HL-60/S4 treated with phorbol 12-myristate 13-acetate at 8.2 ng/mL for 4 days and 3 days (cell line): Measurements from ENCODE around the gene FMN1.

ENCODE experiments used
- in situ Hi-C: fragments of 300-500 bp; cut with MboI; formaldehyde crosslinking; loops from 2 replicates; pipeline ENCODE4 v1.15.0; 2022; ENCODE audit warnings: low sequenced_read_pairs

Gene FMN1

DNA sequence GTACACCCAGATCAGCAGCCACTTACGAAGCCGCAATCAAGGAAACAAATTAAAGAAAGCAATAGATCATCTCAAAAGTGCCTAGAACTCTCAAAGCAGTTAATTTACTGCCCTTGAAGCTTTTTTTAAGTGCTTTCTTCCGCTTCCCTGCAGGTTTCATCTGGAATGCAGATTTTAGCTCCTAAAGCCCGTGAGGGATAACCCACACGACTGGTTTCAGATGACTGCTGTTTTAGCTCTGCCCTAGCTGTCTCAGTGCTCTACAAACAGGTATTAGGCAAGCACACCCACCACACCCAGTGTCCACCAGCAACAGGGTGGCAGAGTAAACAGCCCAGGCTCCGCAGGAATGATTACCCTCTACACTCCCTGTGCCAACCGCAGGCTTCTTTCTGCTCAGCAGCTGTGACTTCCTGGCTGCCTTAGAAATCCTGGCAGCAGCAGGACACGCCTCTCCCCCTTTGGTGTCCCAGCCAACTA is 126.0 kb downstream of the FMN1 start:
- in situ Hi-C loops = no loop called here

DNA sequence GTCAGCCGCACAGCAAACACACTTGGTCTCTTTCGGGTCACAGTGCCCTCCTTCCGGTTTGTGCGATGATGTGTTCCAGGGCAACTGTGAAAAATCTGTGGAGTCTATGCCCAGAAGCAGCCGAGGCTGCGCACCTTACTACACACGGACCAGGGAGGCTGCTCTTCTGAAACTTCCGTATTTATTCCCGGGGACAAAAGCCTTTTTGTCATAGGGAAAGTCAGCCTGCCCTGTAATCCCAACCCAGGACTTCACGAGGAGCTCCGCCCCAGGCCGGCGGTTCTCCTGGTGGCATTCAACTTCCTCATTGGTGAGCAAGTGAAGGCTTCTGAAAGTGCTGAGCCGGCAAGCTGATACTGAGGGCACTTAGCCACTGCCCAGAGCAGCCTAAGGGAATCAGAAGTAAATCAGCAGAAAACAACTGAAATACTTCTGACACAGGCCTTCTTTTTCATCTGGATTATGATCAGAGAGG is 126.5 kb downstream of the FMN1 start:
- in situ Hi-C loops = no loop called here

DNA sequence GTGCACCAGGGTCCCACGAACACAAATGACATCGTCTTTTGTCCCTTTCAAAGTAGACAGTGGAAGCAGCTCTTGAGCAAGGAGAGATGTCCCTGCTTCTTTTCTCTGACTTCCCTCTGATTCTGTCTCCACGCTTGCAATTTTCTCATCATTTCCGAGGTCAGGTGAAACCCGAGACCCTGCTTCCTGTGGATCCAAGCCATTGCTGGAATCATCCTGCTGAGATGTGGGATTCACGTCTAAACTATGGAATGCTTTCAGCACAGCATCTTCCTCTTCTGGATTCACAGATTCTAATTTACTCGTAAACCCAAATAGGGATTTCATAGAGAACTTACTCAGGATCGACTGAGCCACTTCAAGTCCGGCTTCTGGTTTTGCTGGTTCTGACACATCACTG is 127.1 kb downstream of the FMN1 start:
- in situ Hi-C loops = no loop called here

DNA sequence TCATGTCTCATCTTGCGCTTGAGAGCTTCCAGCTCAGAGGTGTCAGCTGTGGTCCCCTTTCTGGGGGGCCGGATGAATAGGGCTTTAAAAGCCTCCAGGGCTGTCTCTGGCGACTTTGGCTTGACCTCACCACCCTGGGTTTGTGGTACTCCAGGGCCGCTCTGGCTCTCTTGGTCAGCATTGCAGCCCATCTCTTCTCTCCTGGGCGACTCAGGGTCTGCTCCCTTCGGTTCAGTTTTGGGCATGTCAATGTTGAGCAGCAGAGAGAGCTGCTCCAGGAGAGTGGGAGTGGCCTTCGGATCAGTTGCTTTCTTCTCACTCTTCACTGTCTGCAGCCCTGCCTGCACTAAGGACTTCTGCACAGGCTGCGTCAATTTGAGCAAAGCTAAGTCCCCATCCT is 127.9 kb downstream of the FMN1 start:
- in situ Hi-C loops = no loop called here

DNA sequence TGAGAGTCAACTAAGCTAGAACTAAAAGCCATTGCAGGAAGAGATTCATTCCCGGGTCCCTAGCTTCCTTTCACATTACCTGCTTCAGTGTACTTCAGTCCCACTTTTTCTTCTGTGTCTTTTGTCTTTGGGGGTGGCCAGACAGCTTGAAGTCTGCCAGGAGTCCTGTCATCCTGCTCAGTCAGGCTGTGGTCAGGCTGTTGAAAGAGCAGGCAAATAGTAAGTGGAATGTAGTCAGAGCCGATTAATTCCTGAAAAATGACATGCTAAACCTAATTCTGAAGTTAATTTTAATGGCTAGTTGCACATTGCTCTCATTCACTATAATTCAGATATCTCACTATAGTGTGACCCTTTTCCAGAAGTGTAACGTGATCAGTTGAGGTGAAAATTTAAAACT is 129.6 kb downstream of the FMN1 start:
- in situ Hi-C loops = no loop called here

DNA sequence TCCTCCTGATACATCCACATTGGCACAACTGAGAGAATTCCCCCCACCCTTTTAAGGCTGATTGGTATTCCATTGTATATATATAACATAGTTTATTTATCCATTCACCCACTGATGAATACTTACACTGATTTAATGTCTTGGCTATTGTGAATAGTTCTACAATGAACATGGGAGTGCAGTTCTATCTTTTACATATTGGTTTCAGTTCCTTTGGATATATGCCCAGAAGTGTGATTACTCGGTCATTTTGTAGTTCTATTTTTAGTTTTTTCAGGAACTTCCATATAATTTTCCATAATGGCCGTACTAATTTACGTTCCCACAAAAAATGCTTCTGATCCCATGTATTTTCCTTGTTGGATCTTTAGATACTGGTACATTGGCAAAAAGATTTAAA is 135.3 kb downstream of the FMN1 start:
- in situ Hi-C loops = no loop called here

DNA sequence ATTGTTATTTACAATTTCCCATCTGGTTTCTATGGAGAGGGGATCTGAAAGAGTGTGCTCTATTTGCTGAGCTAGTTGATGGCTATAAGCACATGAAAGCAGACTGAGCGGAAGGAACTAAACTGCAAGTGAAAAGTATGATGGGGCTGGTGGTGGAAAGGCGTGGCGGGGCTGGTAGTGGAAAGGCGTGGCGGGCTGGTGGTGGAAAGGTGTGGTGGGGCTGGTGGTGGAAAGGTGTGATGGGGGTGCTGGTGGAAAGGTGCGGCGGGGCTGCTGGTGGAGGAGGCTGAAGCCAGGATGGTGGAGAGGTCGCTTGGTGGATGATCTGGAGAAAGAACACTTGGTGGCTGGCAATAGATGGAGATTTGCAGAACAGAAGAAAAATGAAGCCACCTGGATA is 136.7 kb downstream of the FMN1 start:
- in situ Hi-C loops = no loop called here

DNA sequence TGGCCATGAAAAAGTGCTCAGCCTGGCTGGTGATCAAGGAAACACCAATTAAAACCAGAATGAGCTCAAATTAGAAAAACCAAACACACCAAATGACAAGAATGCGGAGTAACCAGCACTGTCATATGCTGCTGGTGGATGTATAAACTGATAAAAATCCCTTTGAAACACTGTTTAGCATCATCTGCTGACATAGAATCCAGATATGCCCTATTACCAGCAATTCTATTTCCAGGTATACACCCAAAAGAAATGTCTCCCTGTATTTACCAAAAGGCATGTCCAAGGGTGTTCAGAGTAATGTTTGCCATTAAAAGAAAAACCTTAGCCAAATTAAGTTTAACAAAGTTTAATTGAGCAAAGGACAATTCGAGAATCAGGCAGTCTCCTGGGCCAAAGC is 138.6 kb downstream of the FMN1 start:
- in situ Hi-C loops = no loop called here

DNA sequence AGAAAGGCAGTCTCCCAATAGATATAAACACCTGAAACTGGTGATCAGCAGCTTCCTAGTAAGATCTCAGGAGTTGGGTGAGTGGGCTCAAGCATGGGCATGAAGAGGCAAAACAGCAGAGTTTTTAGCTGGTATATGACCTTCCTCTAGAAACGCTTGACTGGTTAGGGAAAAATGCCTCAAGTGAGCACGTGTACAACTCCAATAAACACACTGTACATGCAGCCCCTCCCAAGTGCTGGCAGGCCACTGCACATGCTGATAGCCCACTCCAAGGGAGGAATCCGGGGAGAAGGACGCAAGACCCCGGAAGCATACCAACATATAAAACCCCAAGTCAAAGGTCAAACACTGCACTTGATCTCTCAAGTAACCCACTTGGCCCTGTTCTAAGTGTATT is 143.0 kb downstream of the FMN1 start:
- in situ Hi-C loops = no loop called here

DNA sequence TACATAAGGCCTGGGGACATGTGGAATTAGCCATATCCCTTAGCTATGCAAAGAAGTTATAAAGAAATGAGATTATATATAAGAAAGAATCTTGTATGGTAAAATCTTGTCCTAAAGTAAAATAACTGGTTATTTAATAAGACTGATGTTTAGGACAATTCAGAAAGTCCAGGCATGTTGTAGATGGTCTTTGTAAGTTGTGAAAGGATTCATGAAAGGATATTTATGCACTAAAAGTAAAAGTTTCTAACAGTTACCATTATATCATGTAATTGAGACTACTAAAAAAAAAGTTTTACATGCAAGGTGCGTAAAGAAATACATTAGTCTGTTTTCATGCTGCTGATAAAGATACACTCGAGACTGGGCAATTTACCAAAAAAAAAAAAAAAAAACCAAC is 146.3 kb downstream of the FMN1 start:
- in situ Hi-C loops = no loop called here

DNA sequence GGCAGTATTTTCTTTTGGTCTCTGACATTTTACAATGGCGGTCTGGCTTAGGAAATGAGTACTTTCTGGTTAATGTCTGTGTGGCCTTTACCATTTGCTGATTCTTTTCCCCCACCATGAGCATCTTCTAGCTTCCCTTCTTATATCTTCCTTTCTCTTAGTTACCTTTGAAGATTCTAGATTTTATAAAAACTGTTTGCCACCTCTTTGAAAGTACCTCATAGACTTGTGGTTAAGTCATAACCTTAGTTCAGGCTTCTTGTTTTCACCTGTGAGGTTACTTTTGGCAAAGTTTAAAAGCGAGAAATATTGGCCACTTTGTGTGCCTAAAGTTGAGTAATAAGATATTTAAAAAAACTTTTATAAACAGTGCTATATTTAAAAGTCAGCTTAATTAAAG is 147.4 kb downstream of the FMN1 start:
- in situ Hi-C loops = no loop called here

DNA sequence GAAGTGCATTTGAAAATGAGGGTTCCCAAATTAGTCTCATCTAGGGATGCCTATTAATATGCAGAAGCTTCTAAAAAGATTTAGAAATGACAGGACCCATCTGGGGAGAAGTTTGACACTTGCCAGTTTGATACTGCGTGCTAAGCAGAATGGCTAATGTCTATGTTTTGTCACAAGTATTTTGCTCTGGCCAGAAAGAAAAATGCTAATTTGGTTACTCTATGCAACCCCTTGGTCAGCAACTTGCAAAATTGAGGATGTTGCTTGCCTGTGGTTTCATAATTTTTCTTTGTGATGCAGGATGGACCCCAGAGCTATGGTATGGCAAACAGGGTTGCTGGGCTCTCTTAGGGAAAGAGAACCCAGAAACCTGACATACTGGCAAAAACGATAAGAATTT is 148.2 kb downstream of the FMN1 start:
- in situ Hi-C loops = no loop called here

DNA sequence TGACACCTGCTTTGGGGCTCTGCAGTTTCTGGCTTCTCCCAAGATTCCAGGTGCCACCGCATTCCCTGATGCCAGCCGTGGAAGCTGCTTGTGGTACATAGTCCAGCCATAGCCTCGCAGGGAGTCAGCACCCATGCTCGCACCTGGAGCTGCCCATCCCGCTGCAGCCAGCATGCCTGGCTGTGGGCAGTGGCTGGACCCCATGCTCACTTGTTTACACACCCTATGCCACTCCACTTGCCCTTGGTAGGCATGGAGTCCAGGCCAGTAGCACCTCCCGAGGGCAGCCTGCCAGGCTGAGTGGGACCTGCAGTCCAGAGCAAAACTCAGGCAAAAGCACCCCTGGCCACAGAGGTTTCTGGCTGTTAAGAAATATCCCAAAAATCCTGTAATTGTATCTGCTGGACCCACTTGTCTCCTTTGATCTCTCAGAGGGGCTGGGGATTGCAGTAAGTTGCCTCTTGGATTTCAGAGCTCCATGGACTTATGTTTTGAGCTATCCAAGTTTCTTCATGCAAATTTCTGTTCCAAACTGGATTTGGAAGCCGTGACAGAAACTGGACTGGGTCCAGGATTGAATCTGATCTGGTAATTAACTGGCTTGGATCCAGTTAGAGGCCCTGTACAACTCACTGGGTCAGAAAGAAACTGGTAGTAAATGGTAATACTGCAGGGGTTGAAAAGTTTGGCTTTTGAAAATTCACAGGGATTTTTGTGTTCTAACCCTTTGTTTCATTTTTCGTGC is 149.3 kb downstream of the FMN1 start:
- in situ Hi-C loops = no loop called here

DNA sequence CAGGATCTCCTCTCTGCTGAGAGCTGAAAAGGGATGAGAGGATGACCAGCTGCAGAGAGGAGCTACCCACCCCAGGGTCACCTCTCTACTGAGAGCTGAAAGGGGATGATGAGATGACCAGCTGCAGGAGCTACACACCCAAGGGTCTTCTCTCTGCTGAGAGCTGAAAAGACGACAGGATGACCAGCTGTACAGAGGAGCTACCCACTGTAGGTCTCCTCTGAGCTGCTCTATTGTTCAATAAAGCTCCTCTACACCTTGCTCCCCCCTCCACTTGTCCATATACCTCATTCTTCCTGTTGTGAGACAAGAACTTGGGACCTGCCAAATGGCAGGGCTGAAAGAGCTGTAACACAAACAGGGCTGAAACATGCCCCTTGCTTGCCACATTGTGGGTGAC is 149.9 kb downstream of the FMN1 start:
- in situ Hi-C loops = no loop called here

DNA sequence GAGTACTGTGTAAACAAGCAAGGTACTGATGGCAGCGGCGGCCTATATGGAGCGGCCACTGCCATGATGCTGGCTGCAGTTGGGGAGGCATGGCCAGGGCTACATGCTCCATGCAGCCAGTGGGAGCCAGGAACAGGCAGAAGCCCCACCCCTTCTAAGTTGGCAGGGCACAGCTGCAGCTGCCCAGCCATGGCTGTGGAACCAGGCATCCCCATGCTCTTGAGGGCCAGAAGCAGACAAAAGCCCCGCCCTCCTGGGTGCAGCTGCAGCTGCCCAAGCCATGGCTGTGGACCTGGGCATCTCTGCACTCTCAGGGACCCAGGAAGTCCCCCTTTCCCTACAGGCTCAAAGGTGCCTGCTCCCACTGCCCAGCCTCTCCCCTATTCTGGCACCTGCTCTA is 150.9 kb downstream of the FMN1 start:
- in situ Hi-C loops = no loop called here

DNA sequence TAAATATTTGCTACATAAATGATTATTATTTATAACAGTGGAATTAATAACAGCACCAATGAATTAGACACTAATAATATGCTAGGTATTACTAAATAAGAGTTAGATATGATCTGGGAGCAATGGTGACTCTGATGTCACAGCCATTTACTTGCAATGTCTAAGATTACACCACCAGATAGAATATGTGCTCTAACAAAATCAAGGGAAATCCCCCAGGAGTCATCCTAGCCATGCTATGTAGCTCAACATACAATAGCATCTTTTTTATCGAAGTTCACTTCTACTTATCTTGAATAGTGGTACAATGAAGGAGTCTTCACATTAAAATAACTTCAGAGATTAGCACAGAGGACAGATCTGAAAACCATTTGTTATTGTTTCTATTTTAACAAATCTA is 154.0 kb downstream of the FMN1 start:
- in situ Hi-C loops = no loop called here

DNA sequence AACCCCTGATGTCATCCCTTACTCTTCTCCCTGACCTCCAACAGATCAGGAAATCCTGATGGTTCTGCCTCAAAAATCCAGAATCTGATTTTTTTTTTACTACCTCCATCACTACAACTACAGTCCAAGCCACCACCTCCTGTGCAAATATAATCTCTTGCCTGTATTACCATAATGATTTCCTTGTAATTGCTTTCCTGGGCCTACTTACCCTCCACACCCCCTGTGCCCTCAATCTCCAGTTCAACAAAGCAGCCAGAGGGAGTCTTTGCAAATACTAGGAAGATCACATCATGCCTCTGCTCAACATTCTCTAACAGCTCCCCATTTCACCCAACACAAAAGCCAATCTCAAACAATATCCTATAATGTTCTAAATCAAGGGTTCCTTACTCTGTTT is 159.9 kb downstream of the FMN1 start:
- in situ Hi-C loops = no loop called here

DNA sequence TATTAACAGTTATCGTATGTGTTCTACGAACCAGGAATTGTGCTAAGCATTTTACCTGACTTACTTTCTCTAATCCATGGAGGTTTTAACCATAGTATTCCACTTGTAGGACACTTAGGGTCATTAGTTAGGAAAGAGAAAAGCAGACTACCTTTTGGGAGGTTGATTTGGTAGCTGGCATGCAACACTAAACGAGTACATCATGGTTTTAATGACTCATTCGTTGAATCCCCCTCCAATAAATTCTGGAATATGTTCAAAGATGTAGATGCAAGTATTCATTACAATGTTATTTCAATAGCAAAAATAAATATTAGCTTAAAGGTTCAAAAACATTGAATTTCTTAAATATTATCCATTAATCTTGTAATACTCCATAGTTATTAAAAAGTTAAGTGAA is 162.5 kb downstream of the FMN1 start:
- in situ Hi-C loops = no loop called here

DNA sequence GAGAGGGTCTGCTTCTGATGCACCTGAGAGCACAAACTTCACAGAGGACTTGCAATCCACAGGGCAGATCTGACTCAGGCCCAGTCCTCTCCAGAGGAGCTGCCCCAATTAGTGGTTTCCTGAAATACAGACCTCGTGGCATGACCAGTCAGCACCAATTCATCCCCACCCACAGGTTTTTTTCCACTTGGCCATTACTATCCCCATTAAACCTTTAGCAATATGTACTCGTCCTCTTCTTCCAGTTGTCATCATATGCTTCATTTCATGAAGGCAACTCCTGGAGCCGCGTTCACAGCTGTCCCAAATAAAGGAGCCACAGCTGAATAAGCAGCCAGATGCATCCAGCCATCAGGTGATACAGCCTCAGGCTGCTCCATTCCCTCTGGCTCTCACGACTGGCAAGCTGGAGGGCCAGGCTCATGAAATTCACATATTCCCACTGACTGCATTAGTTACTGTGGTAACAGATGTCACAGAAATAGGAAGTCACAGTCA is 163.1 kb downstream of the FMN1 start:
- in situ Hi-C loops = no loop called here

DNA sequence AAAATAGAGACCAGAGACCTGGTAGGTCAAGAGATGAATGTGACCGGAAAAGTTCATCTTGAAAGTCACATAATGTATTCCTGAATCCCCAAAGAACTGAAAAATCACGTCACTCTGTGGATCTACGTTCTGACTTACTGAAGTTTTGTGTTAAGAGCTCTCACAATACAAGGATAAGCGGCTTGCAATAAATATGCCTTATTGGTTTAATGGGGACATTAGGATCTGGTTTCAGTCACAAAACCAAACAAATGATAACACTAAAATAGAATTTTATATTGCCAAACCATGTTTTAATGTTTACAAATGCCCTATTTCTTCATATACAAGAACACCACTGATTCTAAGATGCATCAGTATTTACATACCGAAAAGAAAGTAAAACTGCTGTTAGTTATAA is 164.2 kb downstream of the FMN1 start:
- in situ Hi-C loops = no loop called here

DNA sequence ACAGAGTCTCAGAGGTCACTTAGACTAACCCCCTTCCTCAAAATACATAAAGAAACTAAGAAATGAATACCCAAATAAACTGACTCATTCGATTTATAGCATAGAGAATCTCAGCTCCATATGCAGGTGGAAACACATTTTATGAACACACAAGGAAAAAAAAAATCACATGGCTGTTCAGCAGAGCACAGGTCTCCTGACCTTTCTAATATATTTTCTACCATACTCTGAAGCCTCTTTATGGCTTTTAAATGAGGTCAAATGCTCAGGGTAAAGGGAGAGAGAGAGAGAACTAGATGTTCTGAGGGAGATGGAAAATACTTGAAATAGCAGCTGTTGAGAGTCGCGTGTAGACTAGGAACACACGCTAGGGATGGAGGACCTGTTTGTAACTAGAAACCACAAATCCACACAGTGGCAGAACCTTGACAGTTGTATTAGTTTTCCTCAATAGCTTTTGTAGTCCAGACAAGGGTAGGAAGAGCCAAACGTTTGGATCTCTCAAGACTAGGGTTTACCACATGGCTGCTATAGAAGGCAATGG is 165.3 kb downstream of the FMN1 start:
- in situ Hi-C loops = no loop called here

DNA sequence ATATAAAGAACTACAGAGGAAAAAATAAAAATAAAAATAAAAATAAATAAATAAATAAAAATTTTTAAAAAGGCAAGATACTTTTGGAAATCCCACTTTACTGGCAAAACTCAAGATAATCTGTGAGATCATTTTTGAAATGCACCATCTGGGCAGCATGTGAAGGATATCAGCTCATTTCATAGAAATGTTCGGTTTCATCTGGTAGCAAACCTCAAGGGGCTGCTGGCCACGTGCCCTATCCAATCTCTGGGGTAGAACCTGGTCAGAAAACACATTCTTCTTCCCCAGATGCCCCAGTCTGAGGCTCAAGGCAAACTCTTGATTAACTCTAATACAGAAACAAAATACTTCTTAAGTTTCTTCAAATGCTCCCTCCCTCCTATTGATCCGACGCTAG is 166.0 kb downstream of the FMN1 start:
- in situ Hi-C loops = no loop called here
